Measurements from ENCODE around the gene LTBP3. TPM values are rescaled to one million over a fixed set of nuclear protein-coding genes. Genes with fewer than 3 reads are reported as not detected.

The LTBP3 gene
- total and polyA plus RNA-seq, 9 of the 15 experiments (the other 6 are each of a cell fraction or from before 2014, with no cell fraction given), result 0.06 to 20.5 (median 4.8) TPM

GRCh38 chr11:65499713-65500386 lies 58.3 kb downstream of the LTBP3 start (continued):
- TF ChIP-seq ZNF318 (IDR thresholded peaks at IDR 0.05; ENCODE audit: borderline replicate concordance in 1 of 2, low read depth in 1 of 2), result no peak
- TF ChIP-seq KAT2B (IDR thresholded peaks at IDR 0.05; ENCODE audit: low read depth, low read length), result no peak
- no peak for TF ChIP-seq SIX5 (IDR thresholded peaks at IDR 0.05; ENCODE audit: borderline replicate concordance in 1 of 2, insufficient read depth in 1 of 2, low read depth in 1 of 2, low read length in 2 of 2)
- TF ChIP-seq ILF3 (IDR thresholded peaks at IDR 0.05; ENCODE audit: borderline replicate concordance), result peak; percentile 74
- TF ChIP-seq ZNF445 (CRISPR knock-in tag; IDR thresholded peaks at IDR 0.05; ENCODE audit: low read depth), result no peak
- TF ChIP-seq BCOR (IDR thresholded peaks at IDR 0.05), result no peak; the same call in 1 of the 2 replicates
- TF ChIP-seq ZNF175 (CRISPR knock-in tag; IDR thresholded peaks at IDR 0.05; ENCODE audit: low read depth), result 0 out of 2 replicates have a peak, but pooled peaks have one; percentile 7
- TF ChIP-seq RBM25 (IDR thresholded peaks at IDR 0.05; ENCODE audit: low read depth, low read length, severe bottlenecking), result no peak
- TF ChIP-seq NFE2 (IDR thresholded peaks at IDR 0.05; ENCODE audit: low read depth), result no peak
- TF ChIP-seq ZNF12 (CRISPR knock-in tag; IDR thresholded peaks at IDR 0.05), result no peak
- TF ChIP-seq RREB1 (CRISPR knock-in tag; IDR thresholded peaks at IDR 0.05), result no peak
- no peak; the same call in 1 of the 2 replicates for TF ChIP-seq TEAD4 (IDR thresholded peaks at IDR 0.05; ENCODE audit: low read length)
- TF ChIP-seq TEAD4 (CRISPR knock-in tag; IDR thresholded peaks at IDR 0.05; ENCODE audit: borderline replicate concordance), result no peak
